Epithelial cell of esophagus (primary cell): Measurements from ENCODE around the gene XRCC1.

Source experiments
- DNase-seq: peaks from one replicate; pipeline ENCODE4 v3.0.0; 2010; ENCODE audit warnings: low read depth
- H3K4me3 ChIP-seq: 2 replicates; pipeline ENCODE4 v1.5.1; 2011; ENCODE audit warnings: mild to moderate bottlenecking, low read length, control low read depth
- TF ChIP-seq, protein P1 (sequence below): IDR thresholded peaks from 2 replicates; pipeline ENCODE4 v1.5.1; 2011; ENCODE audit warnings: low read depth, mild to moderate bottlenecking, low read length, control low read depth, inconsistent platforms; ENCODE audit not compliant: insufficient read depth; ENCODE audit errors: missing control alignments

XRCC1 gene

DNA sequence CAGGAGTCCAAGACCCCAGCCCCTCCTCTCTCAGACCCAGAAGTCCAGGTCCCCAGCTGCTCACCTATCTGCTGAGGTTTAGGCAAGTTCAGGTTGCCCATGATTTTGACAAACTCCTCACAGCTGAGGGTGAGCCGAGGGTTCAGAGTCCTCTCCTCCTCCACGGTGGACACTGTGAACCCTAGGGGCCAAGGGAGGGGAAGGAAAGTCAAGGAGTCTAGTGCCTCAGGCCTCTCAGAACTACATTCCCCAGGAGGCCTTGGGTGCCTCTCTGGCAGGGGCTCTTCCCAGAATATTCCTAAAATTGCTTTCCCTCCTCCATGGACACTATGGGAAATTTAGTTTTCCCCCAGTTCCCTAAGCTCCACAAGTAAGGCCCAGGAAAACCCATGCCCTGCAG, 67.4 kb downstream of the XRCC1 start:
- DNase-seq: no peak
- TF ChIP-seq, protein P1, sequence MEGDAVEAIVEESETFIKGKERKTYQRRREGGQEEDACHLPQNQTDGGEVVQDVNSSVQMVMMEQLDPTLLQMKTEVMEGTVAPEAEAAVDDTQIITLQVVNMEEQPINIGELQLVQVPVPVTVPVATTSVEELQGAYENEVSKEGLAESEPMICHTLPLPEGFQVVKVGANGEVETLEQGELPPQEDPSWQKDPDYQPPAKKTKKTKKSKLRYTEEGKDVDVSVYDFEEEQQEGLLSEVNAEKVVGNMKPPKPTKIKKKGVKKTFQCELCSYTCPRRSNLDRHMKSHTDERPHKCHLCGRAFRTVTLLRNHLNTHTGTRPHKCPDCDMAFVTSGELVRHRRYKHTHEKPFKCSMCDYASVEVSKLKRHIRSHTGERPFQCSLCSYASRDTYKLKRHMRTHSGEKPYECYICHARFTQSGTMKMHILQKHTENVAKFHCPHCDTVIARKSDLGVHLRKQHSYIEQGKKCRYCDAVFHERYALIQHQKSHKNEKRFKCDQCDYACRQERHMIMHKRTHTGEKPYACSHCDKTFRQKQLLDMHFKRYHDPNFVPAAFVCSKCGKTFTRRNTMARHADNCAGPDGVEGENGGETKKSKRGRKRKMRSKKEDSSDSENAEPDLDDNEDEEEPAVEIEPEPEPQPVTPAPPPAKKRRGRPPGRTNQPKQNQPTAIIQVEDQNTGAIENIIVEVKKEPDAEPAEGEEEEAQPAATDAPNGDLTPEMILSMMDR: no peak
- H3K4me3 ChIP-seq: no peak overlapping the region

DNA sequence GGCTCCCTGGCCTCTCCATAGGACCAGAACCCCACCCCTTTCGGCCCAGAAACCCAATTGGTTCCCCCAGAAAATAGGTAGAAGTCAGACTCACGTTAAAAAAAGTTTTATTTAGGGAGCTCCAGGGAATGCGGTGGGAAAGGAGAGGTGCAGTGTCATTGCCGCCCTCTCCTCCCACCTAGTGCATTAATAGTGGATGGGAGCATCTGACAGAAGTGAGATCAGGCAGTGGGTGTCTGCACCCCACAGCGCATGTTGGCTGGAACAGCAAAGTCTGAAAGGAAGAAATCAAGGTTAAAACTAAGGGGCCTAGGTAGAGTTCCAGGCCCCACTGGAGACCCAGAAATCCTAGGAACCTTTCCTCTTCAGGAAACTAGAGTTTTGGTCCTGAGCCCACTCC, 68.7 kb downstream of the XRCC1 start:
- DNase-seq: no peak
- TF ChIP-seq, protein P1: no peak
- H3K4me3 ChIP-seq: no peak overlapping the region

DNA sequence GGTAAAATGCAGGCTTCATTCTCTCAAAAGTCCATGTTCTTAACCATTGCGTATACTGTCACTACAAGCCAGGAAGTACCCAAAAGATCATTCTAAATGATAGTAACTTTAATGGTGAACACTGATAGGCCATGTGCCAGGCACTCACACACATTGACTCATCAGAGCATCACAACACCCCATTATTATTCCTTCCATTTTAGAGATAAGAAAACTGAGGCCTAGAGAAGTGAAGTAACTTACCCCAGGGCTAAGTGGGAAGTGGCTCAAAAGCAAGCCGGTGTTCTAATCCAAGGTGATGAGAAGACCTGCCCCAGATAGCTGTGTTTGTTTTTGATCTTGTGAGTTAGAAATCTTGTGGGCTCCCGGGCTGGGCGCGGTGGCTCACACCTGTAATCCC, 69.4 kb downstream of the XRCC1 start:
- TF ChIP-seq, protein P1: no peak
- no peak overlapping the region for H3K4me3 ChIP-seq
- DNase-seq: no peak

DNA sequence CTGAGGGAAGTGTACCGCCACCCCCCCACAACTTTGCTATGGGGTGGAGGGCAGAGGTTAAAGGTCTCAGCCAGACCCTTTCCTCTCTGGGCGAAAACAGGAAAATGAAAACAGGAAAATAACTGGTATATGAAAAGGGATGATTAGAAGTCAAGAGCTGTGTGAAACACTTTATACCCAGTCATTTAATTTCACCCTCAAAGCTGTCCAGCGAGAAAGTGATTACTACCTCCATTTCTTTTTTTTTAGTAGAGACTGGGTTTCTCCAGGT, 70.2 kb downstream of the XRCC1 start:
- H3K4me3 ChIP-seq: no peak overlapping the region
- TF ChIP-seq, protein P1: no peak
- DNase-seq: no peak

DNA sequence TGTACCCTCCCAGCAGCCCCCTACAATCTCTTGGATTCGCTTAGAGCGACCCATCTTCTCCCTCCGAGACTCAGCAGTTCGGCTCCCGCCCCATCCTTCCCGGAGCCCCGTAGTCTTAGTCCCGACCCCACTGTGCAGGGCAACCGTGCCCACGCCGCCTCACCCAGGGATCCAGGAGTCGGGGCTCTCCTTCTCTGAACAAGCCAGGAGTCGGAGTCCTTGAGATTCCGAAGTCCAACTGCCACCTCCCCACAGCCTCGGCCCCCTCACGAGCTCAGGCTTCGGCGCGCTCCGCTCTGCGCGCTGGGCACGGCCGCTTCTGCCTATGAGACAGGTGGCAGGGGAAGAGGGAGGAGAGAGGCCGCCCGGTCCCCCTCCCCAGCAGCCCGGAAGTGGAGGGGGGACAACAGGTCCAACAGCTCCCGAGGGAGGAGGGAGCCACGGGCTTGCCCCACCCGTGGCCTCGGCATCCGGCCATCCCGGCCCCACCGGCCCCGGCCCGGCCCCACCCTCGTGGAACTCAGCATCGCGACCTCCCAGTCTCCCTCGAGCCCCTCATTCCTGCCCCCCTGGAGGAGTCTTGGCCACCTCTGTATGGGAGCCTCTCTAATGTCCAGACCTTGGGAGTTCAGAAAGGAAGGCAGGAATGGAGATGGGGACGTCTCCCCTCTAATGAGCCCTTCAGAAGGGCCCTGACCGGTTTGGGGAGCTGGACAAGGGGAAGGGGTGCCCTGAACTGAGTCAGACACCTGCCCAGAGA, 70.7 kb downstream of the XRCC1 start, which contains the start of gene PHLDB3:
Gene PHLDB3 (minus strand): TSS at position 321 of the 760 bp plus-strand sequence. CDS start 628 bp downstream, outside the sequence.
- TF ChIP-seq, protein P1: no peak
- H3K4me3 ChIP-seq: peak within 1 kb of the TSS; percentile 97
- DNase-seq: peak; percentile 41

DNA sequence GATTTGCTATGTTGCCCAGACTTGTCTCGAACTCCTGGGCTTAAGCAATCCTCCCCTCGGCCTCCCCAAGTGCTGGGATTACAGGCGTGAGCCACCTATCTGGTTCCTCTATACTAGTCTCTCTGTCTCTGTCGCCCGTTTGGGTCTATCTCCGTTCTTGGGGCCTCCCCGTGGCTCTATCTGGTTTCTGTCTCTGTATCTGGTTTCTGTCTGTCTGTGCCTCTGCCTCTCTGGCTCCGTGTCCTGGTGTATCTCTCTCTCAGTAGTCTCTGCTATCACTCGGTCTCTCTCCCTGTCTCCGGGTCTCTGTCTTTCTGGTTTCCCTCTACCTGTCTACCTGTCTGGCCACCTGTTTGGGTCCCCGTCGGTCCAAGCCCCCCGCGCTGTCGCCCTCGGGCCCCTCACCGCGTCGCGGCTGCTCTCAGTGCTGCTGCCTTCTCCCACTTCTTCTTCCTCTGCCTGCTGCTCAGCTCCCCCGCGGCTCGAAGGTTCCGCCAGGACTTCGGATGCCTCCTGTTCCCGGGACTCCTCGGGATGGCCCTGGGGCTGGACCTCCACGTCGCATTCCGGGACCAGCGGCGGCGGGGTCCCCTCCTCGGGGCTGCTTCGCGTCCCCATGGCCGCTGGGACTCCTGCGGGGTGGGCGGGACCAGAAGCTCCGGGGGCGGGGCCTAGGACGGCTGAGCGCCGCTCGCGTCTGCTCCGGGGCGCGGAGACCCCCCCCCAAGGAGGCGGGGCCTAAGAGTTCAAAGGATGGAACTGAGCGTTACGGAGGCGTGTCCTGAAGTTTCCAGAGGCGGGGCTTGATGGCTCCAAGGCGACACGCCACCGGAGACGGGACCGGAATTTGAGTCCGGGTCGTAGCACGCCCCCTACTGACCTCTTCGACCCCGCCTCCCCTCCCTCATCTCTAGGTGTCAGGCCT, 71.6 kb downstream of the XRCC1 start:
- H3K4me3 ChIP-seq: peak overlapping the region; percentile 97
- TF ChIP-seq, protein P1: peak; percentile 14
- peak; percentile 95 for DNase-seq
